ENCODE results near the gene RGS10. TPM values are rescaled to one million over a fixed set of nuclear protein-coding genes. Genes with fewer than 3 reads are reported as not detected.
A peak's percentile ranks its signal among the peaks of the same experiment; 100 is the strongest.

The RGS10 gene
- polyA plus RNA-seq, 1 donor = 63.1 TPM

DNA sequence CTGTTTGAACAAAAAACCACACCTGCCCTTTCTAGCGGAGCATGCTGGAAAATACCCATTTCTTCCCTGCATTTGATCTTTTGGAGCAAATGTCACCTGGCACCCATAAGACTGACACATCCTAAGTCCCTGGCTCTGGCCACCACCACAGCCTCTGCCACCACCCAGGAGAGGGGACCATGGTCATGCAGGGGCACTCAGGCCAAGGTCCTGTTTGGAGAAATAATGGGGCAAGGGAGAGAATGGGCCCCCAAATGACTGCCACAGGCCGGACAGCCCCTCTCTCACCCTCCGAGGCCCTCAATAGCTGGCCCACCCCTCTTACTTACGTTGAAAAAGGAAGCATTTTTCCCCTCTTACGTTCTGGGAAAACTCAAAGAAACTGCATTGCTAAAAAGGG, 35.4 kb downstream of the RGS10 start:
- no peak for DNase-seq
- Histone ChIP-seq H3K27me3 (ENCODE audit: control insufficient read depth, insufficient read depth, low read length) (peaks cover 3% of the 10 kb centered on the region), H3K9me3 (ENCODE audit: control insufficient read depth, low read depth, low read length) (no peaks in the 10 kb centered on the region), H3K4me3 (ENCODE audit: low read length) (no peak overlapping the region), H3K36me3 (ENCODE audit: control insufficient read depth, insufficient read depth, low read length) (peaks cover 15% of the 10 kb centered on the region), H3K4me1 (ENCODE audit: control insufficient read depth, insufficient read depth, low read length) (peaks cover 3% of the 10 kb centered on the region), H3K27ac (ENCODE audit: low read length) (no peak overlapping the region)
- no CpG with 5 or more reads among the region's 5 CpGs for WGBS (ENCODE audit: insufficient coverage, low lambda C conversion rate)

DNA sequence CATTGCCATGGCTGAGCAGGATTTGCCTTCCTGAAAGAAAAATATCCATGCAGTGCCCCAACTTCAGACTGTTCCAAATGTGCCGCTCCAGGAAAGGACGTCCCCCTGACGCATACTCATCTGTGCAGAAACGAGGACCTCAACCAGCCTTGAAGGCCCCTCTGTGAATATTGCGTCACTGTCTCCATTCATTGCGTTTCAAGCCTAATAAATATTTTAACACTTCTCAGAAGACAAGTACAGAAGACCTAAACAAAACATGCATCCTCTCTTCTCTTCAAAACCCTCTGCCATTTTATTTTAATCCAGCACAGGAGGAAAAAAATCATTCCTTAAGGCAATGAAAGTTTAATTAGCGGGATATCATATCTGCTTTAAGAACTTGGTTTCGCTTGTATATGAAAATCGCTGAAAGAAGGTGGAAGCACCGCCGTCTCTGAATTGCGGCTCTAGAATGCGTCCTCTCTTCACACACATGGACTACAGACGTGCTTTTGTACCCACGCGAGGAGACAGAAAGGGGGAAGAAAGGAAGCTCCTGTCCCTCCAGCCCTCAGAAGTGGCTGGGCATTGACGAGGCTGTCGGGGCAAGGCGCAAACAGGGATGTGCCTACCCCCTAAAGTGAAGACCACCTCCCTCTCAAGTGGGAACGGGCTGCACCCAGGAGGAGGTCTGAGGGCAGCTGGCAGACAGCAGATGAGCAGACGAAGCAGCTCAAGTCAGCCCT, 36.8 kb downstream of the RGS10 start:
- Histone ChIP-seq H3K27me3 (ENCODE audit: control insufficient read depth, insufficient read depth, low read length) (peaks cover 9% of the 10 kb centered on the region), H3K36me3 (ENCODE audit: control insufficient read depth, insufficient read depth, low read length) (peaks cover 8% of the 10 kb centered on the region), H3K27ac (ENCODE audit: low read length) (peak overlapping the region; percentile 47), H3K9me3 (ENCODE audit: control insufficient read depth, low read depth, low read length) (no peaks in the 10 kb centered on the region), H3K4me1 (ENCODE audit: control insufficient read depth, insufficient read depth, low read length) (peaks cover 3% of the 10 kb centered on the region), H3K4me3 (ENCODE audit: low read length) (no peak overlapping the region)
- DNase-seq = no peak
- WGBS (ENCODE audit: insufficient coverage, low lambda C conversion rate) = 100% methylated on average over 1 of the region's 21 CpGs

DNA sequence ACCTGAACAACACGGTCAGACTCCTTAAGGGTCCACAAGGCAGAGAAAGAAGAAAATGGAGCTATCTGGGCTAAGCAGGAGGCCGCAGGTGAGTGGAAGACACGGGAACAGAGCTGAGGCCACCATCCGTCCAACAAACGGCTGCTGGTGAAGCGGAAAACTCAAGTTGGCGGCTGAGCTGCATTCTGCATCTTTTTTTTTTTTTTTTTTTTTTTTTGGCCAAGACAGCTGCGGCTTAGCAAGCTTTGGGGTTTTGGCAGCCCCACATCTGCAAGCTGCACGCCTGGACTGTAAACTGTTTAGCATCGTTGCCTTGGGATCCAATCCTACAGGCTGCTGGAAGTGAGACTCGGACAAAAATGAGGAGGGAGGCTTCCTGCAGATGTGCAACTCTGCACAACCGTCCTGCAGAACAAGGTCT, 37.4 kb downstream of the RGS10 start:
- H3K9me3 ChIP-seq (ENCODE audit: control insufficient read depth, low read depth, low read length) = no peaks in the 10 kb centered on the region
- peaks cover 3% of the 10 kb centered on the region for H3K4me1 ChIP-seq (ENCODE audit: control insufficient read depth, insufficient read depth, low read length)
- H3K27me3 ChIP-seq (ENCODE audit: control insufficient read depth, insufficient read depth, low read length) = peaks cover 10% of the 10 kb centered on the region
- H3K27ac ChIP-seq (ENCODE audit: low read length) = peak overlapping the region; percentile 53
- WGBS (ENCODE audit: insufficient coverage, low lambda C conversion rate) = no CpG with 5 or more reads among the region's 12 CpGs
- DNase-seq = peak in 1 of 2 donors; percentile 62
- H3K4me3 ChIP-seq (ENCODE audit: low read length) = no peak overlapping the region
- H3K36me3 ChIP-seq (ENCODE audit: control insufficient read depth, insufficient read depth, low read length) = peaks cover 5% of the 10 kb centered on the region

DNA sequence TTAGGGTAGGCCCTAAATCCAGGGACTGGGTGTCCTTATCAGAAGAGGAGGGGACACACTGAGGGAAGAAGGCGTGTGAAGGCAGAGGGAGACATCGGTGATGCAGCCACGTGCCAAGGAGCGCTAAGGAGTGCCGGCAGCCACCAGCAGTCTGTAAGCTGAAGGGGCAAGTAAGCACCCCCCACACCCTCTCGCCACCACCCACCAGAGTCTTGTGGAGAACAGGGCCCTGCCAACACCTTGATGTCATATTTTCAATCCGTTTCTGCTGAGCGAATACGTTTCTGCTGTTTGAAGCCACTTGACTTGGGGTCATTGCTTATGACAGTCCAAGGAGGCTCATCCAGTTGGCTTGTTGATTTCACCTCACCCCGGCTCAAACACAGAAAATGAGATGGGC, 37.9 kb downstream of the RGS10 start:
- peaks cover 3% of the 10 kb centered on the region for H3K4me1 ChIP-seq (ENCODE audit: control insufficient read depth, insufficient read depth, low read length)
- H3K27me3 ChIP-seq (ENCODE audit: control insufficient read depth, insufficient read depth, low read length) = peaks cover 13% of the 10 kb centered on the region
- no peak overlapping the region for H3K4me3 ChIP-seq (ENCODE audit: low read length)
- whole genome bisulfite sequencing (ENCODE audit: insufficient coverage, low lambda C conversion rate) = no CpG with 5 or more reads among the region's 10 CpGs
- peaks cover 4% of the 10 kb centered on the region for H3K36me3 ChIP-seq (ENCODE audit: control insufficient read depth, insufficient read depth, low read length)
- H3K9me3 ChIP-seq (ENCODE audit: control insufficient read depth, low read depth, low read length) = no peaks in the 10 kb centered on the region
- no peak for DNase-seq
- H3K27ac ChIP-seq (ENCODE audit: low read length) = peak overlapping the region; percentile 53

GRCh38 chr10:119503821-119504220, 38.7 kb downstream of the RGS10 start:
- H3K36me3 ChIP-seq (ENCODE audit: control insufficient read depth, insufficient read depth, low read length) = peaks cover 8% of the 10 kb centered on the region
- peaks cover 3% of the 10 kb centered on the region for H3K9me3 ChIP-seq (ENCODE audit: control insufficient read depth, low read depth, low read length)
- peaks cover 3% of the 10 kb centered on the region for H3K4me1 ChIP-seq (ENCODE audit: control insufficient read depth, insufficient read depth, low read length)
- peaks cover 13% of the 10 kb centered on the region for H3K27me3 ChIP-seq (ENCODE audit: control insufficient read depth, insufficient read depth, low read length)
- WGBS (ENCODE audit: insufficient coverage, low lambda C conversion rate) = 80% methylated on average over 1 of the region's 5 CpGs
- no peak overlapping the region for H3K4me3 ChIP-seq (ENCODE audit: low read length)
- DNase-seq = no peak
- no peak overlapping the region for H3K27ac ChIP-seq (ENCODE audit: low read length)

GRCh38 chr10:119502618-119503155, 39.8 kb downstream of the RGS10 start:
- WGBS (ENCODE audit: insufficient coverage, low lambda C conversion rate) = no CpG with 5 or more reads among the region's 19 CpGs
- peaks cover 10% of the 10 kb centered on the region for H3K36me3 ChIP-seq (ENCODE audit: control insufficient read depth, insufficient read depth, low read length)
- H3K27ac ChIP-seq (ENCODE audit: low read length) = no peak overlapping the region
- H3K4me1 ChIP-seq (ENCODE audit: control insufficient read depth, insufficient read depth, low read length) = peaks cover 3% of the 10 kb centered on the region
- no peak overlapping the region for H3K4me3 ChIP-seq (ENCODE audit: low read length)
- DNase-seq = no peak
- peaks cover 3% of the 10 kb centered on the region for H3K9me3 ChIP-seq (ENCODE audit: control insufficient read depth, low read depth, low read length)
- H3K27me3 ChIP-seq (ENCODE audit: control insufficient read depth, insufficient read depth, low read length) = peaks cover 13% of the 10 kb centered on the region

DNA sequence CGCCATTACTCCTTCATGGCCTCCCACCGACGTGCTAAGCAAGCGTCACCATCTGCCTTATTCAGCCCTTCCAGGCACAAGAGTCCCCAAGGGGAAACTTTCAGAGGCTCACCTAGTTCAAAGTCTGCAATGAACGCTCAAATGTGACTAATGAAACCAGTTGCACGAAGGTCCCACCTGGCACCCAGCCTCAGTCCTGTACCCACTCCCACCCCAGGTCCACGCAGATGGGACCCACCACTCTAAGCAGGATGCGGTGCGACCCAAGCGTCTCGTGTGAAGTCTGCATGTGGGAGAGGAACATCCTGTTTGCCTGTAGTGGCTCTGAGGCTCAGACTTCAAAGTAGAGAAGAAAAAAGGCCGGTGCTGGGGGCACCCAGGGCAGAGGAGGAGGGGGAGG, 40.3 kb downstream of the RGS10 start:
- H3K36me3 ChIP-seq (ENCODE audit: control insufficient read depth, insufficient read depth, low read length) = peaks cover 10% of the 10 kb centered on the region
- no CpG with 5 or more reads among the region's 12 CpGs for WGBS (ENCODE audit: insufficient coverage, low lambda C conversion rate)
- H3K4me3 ChIP-seq (ENCODE audit: low read length) = no peak overlapping the region
- no peak overlapping the region for H3K27ac ChIP-seq (ENCODE audit: low read length)
- peaks cover 3% of the 10 kb centered on the region for H3K4me1 ChIP-seq (ENCODE audit: control insufficient read depth, insufficient read depth, low read length)
- peaks cover 13% of the 10 kb centered on the region for H3K27me3 ChIP-seq (ENCODE audit: control insufficient read depth, insufficient read depth, low read length)
- H3K9me3 ChIP-seq (ENCODE audit: control insufficient read depth, low read depth, low read length) = peaks cover 3% of the 10 kb centered on the region
- no peak for DNase-seq

DNA sequence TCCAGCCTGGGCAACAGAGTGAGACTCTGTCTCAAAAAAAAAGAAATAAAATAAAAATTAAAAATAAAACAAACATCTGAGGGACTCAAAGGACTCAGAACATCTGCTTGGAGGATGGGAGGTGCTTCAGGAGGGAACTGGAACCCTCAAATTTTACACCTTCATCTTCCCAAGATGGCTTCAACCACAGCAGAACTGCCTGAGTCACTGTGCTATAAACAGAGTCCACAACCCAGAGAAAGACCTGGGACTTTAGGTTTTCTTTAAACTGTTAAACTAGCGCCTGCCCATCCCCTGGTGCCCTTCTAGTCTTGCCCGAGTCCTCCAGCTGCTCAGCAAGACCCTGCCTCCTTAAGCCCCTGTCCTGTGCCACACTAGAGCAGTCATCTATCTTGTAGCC, 40.8 kb downstream of the RGS10 start:
- Histone ChIP-seq H3K4me3 (ENCODE audit: low read length) (no peak overlapping the region), H3K36me3 (ENCODE audit: control insufficient read depth, insufficient read depth, low read length) (peaks cover 8% of the 10 kb centered on the region), H3K4me1 (ENCODE audit: control insufficient read depth, insufficient read depth, low read length) (peaks cover 3% of the 10 kb centered on the region), H3K27ac (ENCODE audit: low read length) (no peak overlapping the region), H3K9me3 (ENCODE audit: control insufficient read depth, low read depth, low read length) (peaks cover 3% of the 10 kb centered on the region), H3K27me3 (ENCODE audit: control insufficient read depth, insufficient read depth, low read length) (peaks cover 13% of the 10 kb centered on the region)
- DNase-seq = no peak
- no CpG with 5 or more reads among the region's 2 CpGs for WGBS (ENCODE audit: insufficient coverage, low lambda C conversion rate)

GRCh38 chr10:119500821-119501220, 41.7 kb downstream of the RGS10 start:
- Histone ChIP-seq H3K9me3 (ENCODE audit: control insufficient read depth, low read depth, low read length) (peaks cover 3% of the 10 kb centered on the region), H3K4me3 (ENCODE audit: low read length) (no peak overlapping the region), H3K36me3 (ENCODE audit: control insufficient read depth, insufficient read depth, low read length) (peaks cover 6% of the 10 kb centered on the region), H3K4me1 (ENCODE audit: control insufficient read depth, insufficient read depth, low read length) (peaks cover 3% of the 10 kb centered on the region), H3K27ac (ENCODE audit: low read length) (no peak overlapping the region), H3K27me3 (ENCODE audit: control insufficient read depth, insufficient read depth, low read length) (peaks cover 13% of the 10 kb centered on the region)
- WGBS (ENCODE audit: insufficient coverage, low lambda C conversion rate) = no CpG with 5 or more reads among the region's 6 CpGs
- DNase-seq = no peak

GRCh38 chr10:119500123-119500795, 42.3 kb downstream of the RGS10 start:
- Histone ChIP-seq H3K9me3 (ENCODE audit: control insufficient read depth, low read depth, low read length) (peaks cover 3% of the 10 kb centered on the region), H3K27me3 (ENCODE audit: control insufficient read depth, insufficient read depth, low read length) (peaks cover 13% of the 10 kb centered on the region), H3K27ac (ENCODE audit: low read length) (no peak overlapping the region), H3K36me3 (ENCODE audit: control insufficient read depth, insufficient read depth, low read length) (peaks cover 6% of the 10 kb centered on the region), H3K4me3 (ENCODE audit: low read length) (no peak overlapping the region), H3K4me1 (ENCODE audit: control insufficient read depth, insufficient read depth, low read length) (peaks cover 3% of the 10 kb centered on the region)
- no CpG with 5 or more reads among the region's 8 CpGs for WGBS (ENCODE audit: insufficient coverage, low lambda C conversion rate)
- DNase-seq = no peak
